Chondrocyte (in vitro differentiated cells): ENCODE results near the gene ACP5. TPM values are rescaled to one million over a fixed set of nuclear protein-coding genes. Genes with fewer than 3 reads are reported as not detected.

Source experiments
- DNase-seq: peaks from one replicate; pipeline ENCODE4 v3.0.0; 2021; ENCODE audit warnings: mixed read lengths, low spot score
- H3K27ac Mint-ChIP-seq: one replicate; pipeline ENCODE4 v1.8.0; 2021; ENCODE audit warnings: mild to moderate bottlenecking, moderate library complexity, mixed read lengths; ENCODE audit not compliant: unreplicated experiment
- H3K27me3 Mint-ChIP-seq: 2 replicates; pipeline ENCODE4 v1.8.0; 2021; ENCODE audit warnings: low read depth, mixed read lengths
- H3K36me3 Mint-ChIP-seq: 2 replicates; pipeline ENCODE4 v1.8.0; 2021; ENCODE audit warnings: low read depth, mixed read lengths
- H3K4me1 Mint-ChIP-seq: 2 replicates; pipeline ENCODE4 v1.8.0; 2021; ENCODE audit warnings: low read depth, mild to moderate bottlenecking, mixed read lengths
- H3K4me3 Mint-ChIP-seq: one replicate; pipeline ENCODE4 v1.8.0; 2021; ENCODE audit warnings: mild to moderate bottlenecking, moderate library complexity, mixed read lengths; ENCODE audit not compliant: unreplicated experiment
- H3K9me3 Mint-ChIP-seq: 2 replicates; pipeline ENCODE4 v1.8.0; 2021; ENCODE audit warnings: low read depth, mixed read lengths
- total RNA-seq: library from RNA; stranded (reverse); gene quantifications from 3 replicates; pipeline ENCODE4 v1.2.1, GENCODE V29; 2021
- TF ChIP-seq, protein P1 (sequence below): fragments of 200-600 bp; sonication (generic); IDR thresholded peaks from 2 replicates; pipeline ENCODE4 v1.5.0; 2021; ENCODE audit warnings: antibody characterized with exemption, mild to moderate bottlenecking, moderate library complexity

Gene ACP5
- total RNA-seq, 1 donor from 2014 or later, result 0.45 TPM

DNA sequence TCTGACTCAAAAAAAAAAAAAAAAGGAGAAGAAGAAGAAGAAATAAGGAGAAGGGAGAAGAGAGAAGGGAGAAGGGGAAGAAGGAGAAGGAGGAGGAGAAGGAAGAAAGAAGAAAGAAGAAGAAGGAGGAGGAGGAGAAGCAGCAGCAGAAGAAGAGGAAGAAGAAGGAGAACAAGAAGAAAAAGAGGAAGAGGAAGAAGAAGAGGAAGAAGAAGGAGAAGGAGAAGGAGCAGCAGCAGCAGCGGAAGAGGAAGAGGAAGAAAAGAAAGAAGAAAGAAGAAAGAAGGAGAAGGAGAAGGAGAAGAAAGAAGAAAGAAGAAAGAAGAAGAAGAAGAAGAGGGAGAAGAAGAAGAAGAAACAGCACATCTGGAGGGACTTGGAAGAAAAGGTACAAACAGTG is 42.9 kb downstream of the ACP5 start:
- H3K4me1 Mint-ChIP-seq, result peaks cover 34% of the 10 kb centered on the region
- peak overlapping the region; percentile 39 for H3K27ac Mint-ChIP-seq
- H3K9me3 Mint-ChIP-seq, result no peaks in the 10 kb centered on the region
- H3K27me3 Mint-ChIP-seq, result no peaks in the 10 kb centered on the region
- H3K36me3 Mint-ChIP-seq, result no peaks in the 10 kb centered on the region
- TF ChIP-seq, protein P1, sequence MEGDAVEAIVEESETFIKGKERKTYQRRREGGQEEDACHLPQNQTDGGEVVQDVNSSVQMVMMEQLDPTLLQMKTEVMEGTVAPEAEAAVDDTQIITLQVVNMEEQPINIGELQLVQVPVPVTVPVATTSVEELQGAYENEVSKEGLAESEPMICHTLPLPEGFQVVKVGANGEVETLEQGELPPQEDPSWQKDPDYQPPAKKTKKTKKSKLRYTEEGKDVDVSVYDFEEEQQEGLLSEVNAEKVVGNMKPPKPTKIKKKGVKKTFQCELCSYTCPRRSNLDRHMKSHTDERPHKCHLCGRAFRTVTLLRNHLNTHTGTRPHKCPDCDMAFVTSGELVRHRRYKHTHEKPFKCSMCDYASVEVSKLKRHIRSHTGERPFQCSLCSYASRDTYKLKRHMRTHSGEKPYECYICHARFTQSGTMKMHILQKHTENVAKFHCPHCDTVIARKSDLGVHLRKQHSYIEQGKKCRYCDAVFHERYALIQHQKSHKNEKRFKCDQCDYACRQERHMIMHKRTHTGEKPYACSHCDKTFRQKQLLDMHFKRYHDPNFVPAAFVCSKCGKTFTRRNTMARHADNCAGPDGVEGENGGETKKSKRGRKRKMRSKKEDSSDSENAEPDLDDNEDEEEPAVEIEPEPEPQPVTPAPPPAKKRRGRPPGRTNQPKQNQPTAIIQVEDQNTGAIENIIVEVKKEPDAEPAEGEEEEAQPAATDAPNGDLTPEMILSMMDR, result no peak
- DNase-seq, result no peak
- no peak overlapping the region for H3K4me3 Mint-ChIP-seq

DNA sequence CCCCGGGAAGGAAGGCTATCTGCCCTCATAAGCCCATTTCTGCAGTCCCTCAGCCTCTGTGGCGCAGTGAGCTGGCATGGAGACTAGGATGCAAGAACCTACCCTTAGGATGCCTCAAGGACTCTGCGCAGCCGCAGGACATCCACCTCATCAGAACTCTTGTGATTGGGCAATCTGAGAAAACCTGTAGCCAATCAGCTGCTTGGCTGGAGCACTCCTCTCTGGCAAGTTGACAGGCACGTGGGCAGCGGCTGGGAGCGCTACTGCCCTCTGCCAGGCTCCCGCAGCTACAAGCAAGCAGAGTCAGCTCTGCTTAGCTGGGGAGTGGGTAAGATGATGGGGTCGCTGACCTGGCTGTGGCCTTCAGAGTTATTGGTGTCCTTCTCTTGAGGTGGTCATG is 47.0 kb downstream of the ACP5 start:
- no peak for DNase-seq
- Mint-ChIP-seq H3K4me3 (no peak overlapping the region), H3K27me3 (no peaks in the 10 kb centered on the region), H3K9me3 (no peaks in the 10 kb centered on the region), H3K4me1 (peaks cover 29% of the 10 kb centered on the region), H3K36me3 (no peaks in the 10 kb centered on the region), H3K27ac (no peak overlapping the region)
- TF ChIP-seq, protein P1, result peak; percentile 48

DNA sequence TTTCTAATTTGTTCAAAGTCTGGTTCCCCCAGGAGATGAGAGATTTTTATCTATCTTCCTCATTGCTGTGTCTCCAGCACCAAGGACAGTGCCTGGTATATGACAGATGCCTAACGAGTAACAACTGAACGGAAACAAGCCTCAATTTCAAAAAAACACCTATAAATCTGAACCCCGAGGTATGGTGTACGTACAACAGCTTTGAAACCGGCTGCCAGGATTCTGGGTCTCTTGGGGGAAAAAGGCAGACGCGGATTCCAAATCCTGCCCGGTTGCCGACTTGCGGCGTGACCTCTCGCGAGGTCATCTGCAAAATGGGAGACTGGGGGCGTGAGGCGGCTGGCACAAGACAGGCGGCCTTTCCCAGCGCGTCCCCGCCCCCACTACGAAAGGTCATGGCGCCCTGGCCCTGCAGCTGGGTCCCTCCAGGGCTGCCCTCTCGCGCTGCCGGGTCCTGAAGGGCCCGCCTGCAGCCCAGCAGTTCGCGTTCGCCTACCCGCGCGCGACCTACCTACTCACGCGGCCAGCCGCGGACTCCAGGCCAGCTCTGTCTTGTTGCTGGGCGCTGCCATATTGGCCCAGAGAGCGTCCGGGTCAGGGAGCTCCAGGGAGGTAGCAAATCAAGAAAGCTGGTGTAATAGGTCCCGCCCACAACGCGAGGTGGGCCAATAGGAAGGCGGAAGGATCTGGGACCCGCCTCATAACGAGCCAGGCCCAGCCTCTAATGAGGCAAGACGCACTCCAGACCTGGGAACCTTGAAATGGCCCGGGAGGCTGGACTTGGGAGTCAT is 48.7 kb downstream of the ACP5 start, which contains the start of gene ECSIT:
Gene ECSIT, minus strand, starts transcription at position 584 of the 791 bp plus-strand sequence. CDS start 9,964 bp downstream, outside the sequence.
- H3K27me3 Mint-ChIP-seq, result no peaks in the 10 kb centered on the region
- peak within 1 kb of the TSS; percentile 89 for H3K4me3 Mint-ChIP-seq
- DNase-seq, result peak; percentile 98
- H3K27ac Mint-ChIP-seq, result peak within 1 kb of the TSS; percentile 98
- peaks cover 23% of the 10 kb centered on the region for H3K4me1 Mint-ChIP-seq
- TF ChIP-seq, protein P1, result no peak
- no peaks in the 10 kb centered on the region for H3K9me3 Mint-ChIP-seq
- H3K36me3 Mint-ChIP-seq, result no peaks in the 10 kb centered on the region

Other genes starting within 250 kb of the ACP5 start
- gene RAB3D, start 238.0 kb downstream of the ACP5 start, total RNA-seq, result 2.1 to 8.9 TPM (median 8.1 TPM) in 3 replicates
- gene TMEM205, start 231.4 kb downstream of the ACP5 start, total RNA-seq, result 35.4 to 49.4 TPM (median 39.2 TPM) in 3 replicates
- gene CCDC159, start 231.1 kb downstream of the ACP5 start, total RNA-seq, result 19.8 to 22.4 TPM (median 20.5 TPM) in 3 replicates
- gene PLPPR2, start 222.2 kb downstream of the ACP5 start, total RNA-seq, result 67.6 to 74.7 TPM (median 72.3 TPM) in 3 replicates
- 1.1 to 1.5 TPM (median 1.4 TPM) in 3 replicates for gene SWSAP1, start 203.0 kb downstream of the ACP5 start, total RNA-seq
- gene EPOR, start 193.3 kb downstream of the ACP5 start, total RNA-seq, result 1.4 to 2.8 TPM (median 2.6 TPM) in 3 replicates
- gene RGL3, start 158.3 kb downstream of the ACP5 start, total RNA-seq, result 0.70 to 0.97 TPM in 2 of 3 replicates, not detected in the other
- 0.15 to 0.68 TPM (median 0.31 TPM) in 3 replicates for gene ODAD3, start 142.5 kb downstream of the ACP5 start, total RNA-seq
- gene PRKCSH, start 142.0 kb downstream of the ACP5 start, total RNA-seq, result 309 to 330 TPM (median 318 TPM) in 3 replicates
- gene ELAVL3, start 96.6 kb downstream of the ACP5 start, total RNA-seq, result 0.07 TPM in 1 of 3 replicates, not detected in the others
- gene ZNF653, start 71.8 kb downstream of the ACP5 start, total RNA-seq, result 6.8 to 8.6 TPM (median 8.2 TPM) in 3 replicates
- gene ECSIT, start 48.5 kb downstream of the ACP5 start, total RNA-seq, result 20.3 to 27.9 TPM (median 20.5 TPM) in 3 replicates
- 20.1 to 213 TPM (median 199 TPM) in 3 replicates for gene CNN1, start 38.8 kb downstream of the ACP5 start, total RNA-seq
- 36.2 to 43.8 TPM (median 37.7 TPM) in 3 replicates for gene ELOF1, start 18.4 kb downstream of the ACP5 start, total RNA-seq
- gene ZNF627, start 19.8 kb upstream of the ACP5 start, total RNA-seq, result 13.0 to 14.2 TPM (median 13.6 TPM) in 3 replicates
- gene ZNF823, start 161.3 kb upstream of the ACP5 start, total RNA-seq, result 3.7 to 5.5 TPM (median 3.8 TPM) in 3 replicates
- 4.9 to 5.8 TPM (median 5.6 TPM) in 3 replicates for gene ZNF441, start 189.4 kb upstream of the ACP5 start, total RNA-seq
- 3.6 to 7.1 TPM (median 4.2 TPM) in 3 replicates for gene ZNF491, start 220.9 kb upstream of the ACP5 start, total RNA-seq
- 8.2 to 11.6 TPM (median 8.4 TPM) in 3 replicates for gene ZNF440, start 236.6 kb upstream of the ACP5 start, total RNA-seq